ENCODE data around the gene EPHB4. TPM values are rescaled to one million over a fixed set of nuclear protein-coding genes. Genes with fewer than 3 reads are reported as not detected.

Gene EPHB4
- total RNA-seq, 1 donor, result 37.9 TPM

DNA sequence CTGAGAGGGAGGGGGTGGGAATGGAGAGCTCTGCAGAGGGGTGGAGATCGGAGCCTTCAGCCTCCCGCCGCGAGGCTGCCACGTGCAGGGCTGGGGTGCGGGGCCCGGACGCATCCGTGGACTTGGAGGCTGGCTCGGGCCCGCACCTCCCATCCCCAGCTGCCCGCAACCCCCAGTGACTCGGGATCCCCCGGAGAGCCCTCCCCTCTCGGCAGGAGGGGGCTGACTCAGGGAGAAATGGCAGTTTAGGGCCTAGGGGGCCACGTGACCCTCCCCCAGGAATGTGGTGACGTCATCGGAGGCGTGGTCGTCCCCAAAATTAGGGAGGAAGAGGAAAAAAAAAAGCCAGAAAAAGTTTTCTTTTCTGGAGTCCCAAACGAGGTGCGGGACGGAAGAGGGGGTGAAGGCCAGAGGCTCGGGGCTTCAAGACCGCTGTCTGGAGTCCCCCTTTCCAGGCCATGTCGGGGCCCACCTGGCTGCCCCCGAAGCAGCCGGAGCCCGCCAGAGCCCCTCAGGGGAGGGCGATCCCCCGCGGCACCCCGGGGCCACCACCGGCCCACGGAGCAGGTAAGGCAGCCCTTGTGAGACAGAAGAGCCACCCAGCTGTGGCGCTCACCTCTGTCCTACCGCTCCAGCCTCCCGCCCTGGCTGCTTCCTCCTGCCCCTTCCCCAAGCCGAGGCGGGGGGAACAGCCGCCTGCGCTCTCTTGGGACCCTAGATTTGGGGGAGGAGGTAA, 39.9 kb upstream of the EPHB4 start, which contains the start of gene TRIP6:
Gene TRIP6 (plus strand): TSS at position 348 of the 736 bp plus-strand sequence. CDS start 111 bp downstream, at position 459.
- no peak for TF ChIP-seq CTCF (IDR thresholded peaks at IDR 0.05; ENCODE audit: insufficient read depth, low read length)
- peak; percentile 94 for DNase-seq (ENCODE audit: low read depth)
- peak within 1 kb of the TSS; percentile 93 for H3K4me3 ChIP-seq (ENCODE audit: low read depth, low read length)

- no peak for TF ChIP-seq CTCF (IDR thresholded peaks at IDR 0.05; ENCODE audit: insufficient read depth, low read length)
- no peak for DNase-seq (ENCODE audit: low read depth)
- H3K4me3 ChIP-seq (ENCODE audit: low read depth, low read length), result peak overlapping the region; percentile 93
Measured at GRCh38 chr7:100866729-100867039, 39.4 kb upstream of the EPHB4 start.

DNA sequence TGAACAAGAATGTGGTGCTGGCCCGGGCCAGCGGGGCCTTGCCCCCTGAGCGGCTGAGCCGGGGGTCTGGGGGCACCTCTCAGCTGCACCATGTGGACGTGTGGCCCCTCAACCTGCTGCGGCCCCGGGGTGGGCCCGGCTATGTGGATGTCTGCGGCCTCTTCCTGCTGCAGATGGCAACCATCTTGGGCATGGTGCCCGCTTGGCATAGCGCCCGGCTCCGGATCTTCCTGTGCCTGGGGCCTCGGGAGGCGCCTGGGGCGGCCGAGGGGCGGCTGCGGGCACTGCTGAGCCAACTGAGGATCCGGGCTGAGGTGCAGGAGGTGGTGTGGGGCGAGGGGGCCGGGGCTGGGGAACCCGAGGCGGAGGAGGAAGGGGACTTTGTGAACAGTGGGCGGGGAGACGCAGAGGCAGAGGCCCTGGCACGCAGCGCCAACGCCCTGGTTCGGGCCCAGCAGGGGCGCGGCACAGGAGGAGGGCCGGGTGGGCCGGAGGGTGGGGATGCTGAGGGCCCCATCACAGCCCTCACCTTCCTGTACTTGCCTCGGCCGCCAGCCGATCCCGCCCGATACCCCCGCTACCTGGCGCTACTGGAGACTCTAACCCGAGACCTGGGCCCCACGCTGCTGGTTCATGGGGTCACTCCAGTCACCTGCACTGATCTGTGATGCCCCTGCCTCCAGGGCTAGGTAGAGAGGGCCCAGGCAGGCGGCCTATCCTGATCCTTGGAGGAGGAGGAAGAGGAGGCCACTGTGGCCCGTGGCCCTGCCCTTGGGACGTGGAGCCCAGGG, 38.8 kb upstream of the EPHB4 start:
- no peak for TF ChIP-seq CTCF (IDR thresholded peaks at IDR 0.05; ENCODE audit: insufficient read depth, low read length)
- no peak overlapping the region for H3K4me3 ChIP-seq (ENCODE audit: low read depth, low read length)
- no peak for DNase-seq (ENCODE audit: low read depth)

DNA sequence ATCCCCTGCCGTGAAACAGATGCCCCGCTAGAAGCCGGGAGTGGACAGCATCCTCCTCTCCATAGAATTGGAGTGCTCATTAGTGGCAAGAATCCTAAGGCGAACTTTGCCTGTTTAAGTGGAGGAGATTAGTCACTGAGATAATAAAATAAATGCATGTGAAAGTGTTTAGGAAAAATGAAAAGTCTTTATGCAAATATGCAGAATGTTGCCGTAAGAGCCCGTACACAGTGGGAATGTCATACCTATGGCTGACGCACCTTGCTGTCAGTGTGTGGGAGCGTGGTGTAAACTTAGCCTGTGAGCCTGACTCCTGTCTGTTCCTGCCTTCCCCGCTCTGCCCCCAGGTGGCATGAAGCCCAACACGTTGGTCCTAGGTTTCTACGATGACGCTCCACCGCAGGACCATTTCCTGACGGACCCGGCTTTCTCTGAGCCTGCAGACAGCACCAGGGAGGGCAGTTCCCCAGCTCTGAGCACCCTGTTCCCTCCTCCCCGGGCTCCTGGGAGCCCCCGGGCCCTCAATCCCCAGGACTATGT, 38.1 kb upstream of the EPHB4 start:
- no peak for TF ChIP-seq CTCF (IDR thresholded peaks at IDR 0.05; ENCODE audit: insufficient read depth, low read length)
- H3K4me3 ChIP-seq (ENCODE audit: low read depth, low read length), result no peak overlapping the region
- DNase-seq (ENCODE audit: low read depth), result no peak

- TF ChIP-seq CTCF (IDR thresholded peaks at IDR 0.05; ENCODE audit: insufficient read depth, low read length), result no peak
- DNase-seq (ENCODE audit: low read depth), result no peak
Measured at GRCh38 chr7:100864263-100864845, 37.0 kb upstream of the EPHB4 start.

DNA sequence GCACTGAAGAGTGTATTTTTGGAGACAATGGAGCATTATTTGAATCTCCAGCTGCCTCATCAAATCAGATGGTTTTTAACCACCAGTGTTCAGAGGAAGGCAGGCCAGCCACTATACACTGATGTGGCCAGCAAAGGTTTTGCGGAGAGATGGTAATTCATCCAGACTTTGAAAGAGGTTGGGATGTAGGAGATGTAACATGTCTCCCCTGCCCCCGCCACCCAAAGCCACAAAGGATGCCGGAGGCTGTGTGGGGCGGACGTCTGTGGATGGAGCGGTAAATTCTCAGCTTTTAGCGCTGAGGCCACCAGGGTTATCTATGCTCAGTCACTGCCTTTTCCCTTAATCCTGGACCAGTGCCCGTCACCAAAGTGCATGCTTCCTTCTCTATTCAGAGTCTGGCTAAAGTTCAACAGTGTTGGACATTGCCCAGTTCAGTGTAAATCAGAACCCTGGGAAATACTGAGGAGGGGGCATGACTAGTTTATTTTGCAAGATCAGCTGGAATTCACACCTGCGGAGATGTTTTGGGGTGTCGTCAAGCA, 36.2 kb upstream of the EPHB4 start:
- DNase-seq (ENCODE audit: low read depth), result no peak
- TF ChIP-seq CTCF (IDR thresholded peaks at IDR 0.05; ENCODE audit: insufficient read depth, low read length), result no peak
- no peak overlapping the region for H3K4me3 ChIP-seq (ENCODE audit: low read depth, low read length)

More at GRCh38 chr7:100864263-100864845, 37.0 kb upstream of the EPHB4 start:
- no peak overlapping the region for H3K4me3 ChIP-seq (ENCODE audit: low read depth, low read length)

Measured in fibroblast of the aortic adventitia (primary cell).